ENCODE results near the gene CDC42BPG.

Gene CDC42BPG

GRCh38 chr11:64865286-64866172 is 21.1 kb upstream of the CDC42BPG start:
- peak; percentile 33 to 50 for DNase-seq

GRCh38 chr11:64864473-64865285 is 20.2 kb upstream of the CDC42BPG start:
- DNase-seq: peak in 1 of 2 donors; percentile 40

GRCh38 chr11:64864135-64864472 is 19.7 kb upstream of the CDC42BPG start:
- no peak for DNase-seq

GRCh38 chr11:64863391-64864060 is 19.1 kb upstream of the CDC42BPG start:
- DNase-seq: no peak

- DNase-seq: no peak
These were observed 18.5 kb upstream of the CDC42BPG start for GRCh38 chr11:64862987-64863390.

GRCh38 chr11:64861227-64861975 is 16.9 kb upstream of the CDC42BPG start:
- peak in 1 of 2 donors; percentile 53 for DNase-seq

GRCh38 chr11:64859542-64860414 is 15.3 kb upstream of the CDC42BPG start:
- DNase-seq: peak; percentile 62 to 80

- DNase-seq: peak; percentile 59 to 65
These were observed 14.2 kb upstream of the CDC42BPG start for GRCh38 chr11:64858467-64859263.

- DNase-seq: no peak
These were observed 13.0 kb upstream of the CDC42BPG start for GRCh38 chr11:64857485-64857884.

- peak; percentile 24 to 79 for DNase-seq
These were observed 12.2 kb upstream of the CDC42BPG start for GRCh38 chr11:64856382-64857227.

GRCh38 chr11:64855596-64856304 is 11.3 kb upstream of the CDC42BPG start:
- peak in 1 of 2 donors; percentile 18 for DNase-seq

GRCh38 chr11:64854534-64855502 is 10.4 kb upstream of the CDC42BPG start:
- peak; percentile 41 to 71 for DNase-seq

- DNase-seq: no peak
These were observed 9.7 kb upstream of the CDC42BPG start for GRCh38 chr11:64854157-64854533.

GRCh38 chr11:64853709-64854108 is 9.3 kb upstream of the CDC42BPG start:
- DNase-seq: peak; percentile 48 to 54

GRCh38 chr11:64852804-64853509 is 8.5 kb upstream of the CDC42BPG start:
- peak; percentile 46 to 50 for DNase-seq

GRCh38 chr11:64851831-64852351 is 7.4 kb upstream of the CDC42BPG start:
- DNase-seq: peak in 1 of 2 donors; percentile 64
